ENCODE data around the gene SCNN1B. TPM values are rescaled to one million over a fixed set of nuclear protein-coding genes. Genes with fewer than 3 reads are reported as not detected.

The SCNN1B gene
- total RNA-seq, 4 donors from 2014 or later = 142 to 729 (median 556) TPM

DNA sequence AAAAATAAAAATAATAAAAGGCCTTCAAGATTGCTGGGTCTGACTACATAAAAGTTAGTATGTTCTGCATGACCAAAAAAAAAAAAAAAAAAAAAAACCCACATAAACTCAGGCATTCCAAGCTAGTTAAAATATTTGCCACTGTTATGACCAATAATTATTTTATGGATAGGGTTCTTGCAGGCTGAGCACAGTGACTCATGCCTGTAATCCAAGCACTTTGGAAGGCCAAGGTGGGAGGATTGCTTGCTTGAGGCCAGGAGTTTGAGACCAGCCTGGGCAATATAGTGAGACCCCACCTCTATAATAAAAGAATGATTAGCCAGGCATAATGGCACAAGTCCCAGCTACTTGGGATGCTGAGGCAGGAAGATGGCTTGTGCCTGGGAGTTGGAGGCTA lies 8.1 kb downstream of the SCNN1B start:
- in situ Hi-C loops (cut with MboI; ENCODE audit: low pct_ligation_motif_present in 1 of 4, low pct_unique_long_range_greater_than_20kb in 1 of 4, low sequenced_read_pairs in 3 of 4) = no loop called here
- intact Hi-C loops (cut with DNase I; ENCODE audit: low total_unique reads) = no loop called here
- H3K36me3 ChIP-seq = no peaks in the 10 kb centered on the region
- H3K4me1 ChIP-seq = peaks cover 0 to 14% (median 6%) of the 10 kb centered on the region in 4 donors
- no peaks in the 10 kb centered on the region for H3K9me3 ChIP-seq
- H3K4me3 ChIP-seq = no peak overlapping the region
- DNase-seq = peak; percentile 46
- TF ChIP-seq POLR2AphosphoS5 (IDR thresholded peaks at IDR 0.05) = no peak
- TF ChIP-seq POLR2A (IDR thresholded peaks at IDR 0.05) = no peak
- TF ChIP-seq, protein P1, sequence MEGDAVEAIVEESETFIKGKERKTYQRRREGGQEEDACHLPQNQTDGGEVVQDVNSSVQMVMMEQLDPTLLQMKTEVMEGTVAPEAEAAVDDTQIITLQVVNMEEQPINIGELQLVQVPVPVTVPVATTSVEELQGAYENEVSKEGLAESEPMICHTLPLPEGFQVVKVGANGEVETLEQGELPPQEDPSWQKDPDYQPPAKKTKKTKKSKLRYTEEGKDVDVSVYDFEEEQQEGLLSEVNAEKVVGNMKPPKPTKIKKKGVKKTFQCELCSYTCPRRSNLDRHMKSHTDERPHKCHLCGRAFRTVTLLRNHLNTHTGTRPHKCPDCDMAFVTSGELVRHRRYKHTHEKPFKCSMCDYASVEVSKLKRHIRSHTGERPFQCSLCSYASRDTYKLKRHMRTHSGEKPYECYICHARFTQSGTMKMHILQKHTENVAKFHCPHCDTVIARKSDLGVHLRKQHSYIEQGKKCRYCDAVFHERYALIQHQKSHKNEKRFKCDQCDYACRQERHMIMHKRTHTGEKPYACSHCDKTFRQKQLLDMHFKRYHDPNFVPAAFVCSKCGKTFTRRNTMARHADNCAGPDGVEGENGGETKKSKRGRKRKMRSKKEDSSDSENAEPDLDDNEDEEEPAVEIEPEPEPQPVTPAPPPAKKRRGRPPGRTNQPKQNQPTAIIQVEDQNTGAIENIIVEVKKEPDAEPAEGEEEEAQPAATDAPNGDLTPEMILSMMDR (IDR thresholded peaks at IDR 0.05) = no peak
- TF ChIP-seq EP300 (IDR thresholded peaks at IDR 0.05; ENCODE audit: low read depth) = no peak
- peak overlapping the region in 2 of 4 donors; percentile 46 to 61 for H3K27ac ChIP-seq
- no peaks in the 10 kb centered on the region for H3K27me3 ChIP-seq

DNA sequence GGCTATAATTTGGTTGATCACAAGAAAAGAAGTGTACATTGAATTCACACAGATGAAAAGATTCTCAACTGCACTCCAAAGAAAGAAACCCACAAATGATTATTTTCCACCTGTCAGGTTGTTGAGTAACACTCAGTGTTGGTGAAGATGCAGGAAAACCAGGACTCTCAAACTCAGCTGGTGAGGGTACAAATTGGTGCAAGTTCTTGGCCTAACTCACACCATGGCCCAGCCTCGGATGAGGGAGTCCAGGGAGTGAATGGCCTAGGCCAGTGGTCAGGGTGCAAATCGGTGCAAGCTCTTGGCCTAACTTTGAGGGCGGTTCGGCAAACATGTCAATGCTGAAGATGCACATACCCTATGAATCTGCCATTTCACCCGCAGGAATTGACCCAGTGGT lies 8.6 kb downstream of the SCNN1B start:
- H3K27me3 ChIP-seq = no peaks in the 10 kb centered on the region
- intact Hi-C loops (cut with DNase I; ENCODE audit: low total_unique reads) = no loop called here
- no peaks in the 10 kb centered on the region for H3K36me3 ChIP-seq
- H3K4me3 ChIP-seq = no peak overlapping the region
- in situ Hi-C loops (cut with MboI; ENCODE audit: low pct_ligation_motif_present in 1 of 4, low pct_unique_long_range_greater_than_20kb in 1 of 4, low sequenced_read_pairs in 3 of 4) = no loop called here
- peaks cover 0 to 14% (median 6%) of the 10 kb centered on the region in 4 donors for H3K4me1 ChIP-seq
- TF ChIP-seq EP300 (IDR thresholded peaks at IDR 0.05; ENCODE audit: low read depth) (no peak), POLR2A (IDR thresholded peaks at IDR 0.05) (no peak), POLR2AphosphoS5 (IDR thresholded peaks at IDR 0.05) (no peak)
- TF ChIP-seq, protein P1 (IDR thresholded peaks at IDR 0.05) = no peak
- 93 to 100% methylated on average over 1 to 5 of the region's 5 CpGs for WGBS, 2 donors (ENCODE audit: low coverage in 1 of 2)
- DNase-seq = no peak
- H3K9me3 ChIP-seq = no peaks in the 10 kb centered on the region
- H3K27ac ChIP-seq = no peak overlapping the region

DNA sequence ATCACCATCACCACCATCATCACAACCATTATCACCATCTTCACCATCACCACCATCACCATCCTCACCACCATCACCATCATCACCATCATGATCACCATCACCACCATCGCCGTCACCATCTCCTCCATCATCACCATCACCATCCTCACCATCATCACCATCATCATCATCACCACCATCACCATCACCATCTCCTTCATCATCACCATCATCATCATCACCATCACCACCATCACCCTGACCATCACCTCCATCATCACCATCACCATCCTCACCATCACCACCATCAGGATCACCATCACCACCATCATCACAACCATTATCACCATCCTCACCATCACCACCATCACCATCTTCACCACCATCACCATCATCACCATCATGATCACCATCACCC lies 14.1 kb downstream of the SCNN1B start:
- in situ Hi-C loops (cut with MboI; ENCODE audit: low pct_ligation_motif_present in 1 of 4, low pct_unique_long_range_greater_than_20kb in 1 of 4, low sequenced_read_pairs in 3 of 4) = no loop called here
- intact Hi-C loops (cut with DNase I; ENCODE audit: low total_unique reads) = no loop called here
- Histone ChIP-seq H3K36me3 (no peaks in the 10 kb centered on the region), H3K4me3 (no peak overlapping the region), H3K4me1 (peaks cover 18 to 46% (median 23%) of the 10 kb centered on the region in 4 donors), H3K9me3 (no peaks in the 10 kb centered on the region), H3K27me3 (no peaks in the 10 kb centered on the region), H3K27ac (no peak overlapping the region)
- peak; percentile 3 for TF ChIP-seq POLR2A (IDR thresholded peaks at IDR 0.05)
- TF ChIP-seq POLR2AphosphoS5 (IDR thresholded peaks at IDR 0.05) = no peak
- TF ChIP-seq, protein P1 (IDR thresholded peaks at IDR 0.05) = no peak
- no peak for TF ChIP-seq EP300 (IDR thresholded peaks at IDR 0.05; ENCODE audit: low read depth)
- DNase-seq = no peak
- WGBS, 2 donors (ENCODE audit: low coverage in 1 of 2) = 95 to 100% methylated on average over 2 of the region's 2 CpGs

DNA sequence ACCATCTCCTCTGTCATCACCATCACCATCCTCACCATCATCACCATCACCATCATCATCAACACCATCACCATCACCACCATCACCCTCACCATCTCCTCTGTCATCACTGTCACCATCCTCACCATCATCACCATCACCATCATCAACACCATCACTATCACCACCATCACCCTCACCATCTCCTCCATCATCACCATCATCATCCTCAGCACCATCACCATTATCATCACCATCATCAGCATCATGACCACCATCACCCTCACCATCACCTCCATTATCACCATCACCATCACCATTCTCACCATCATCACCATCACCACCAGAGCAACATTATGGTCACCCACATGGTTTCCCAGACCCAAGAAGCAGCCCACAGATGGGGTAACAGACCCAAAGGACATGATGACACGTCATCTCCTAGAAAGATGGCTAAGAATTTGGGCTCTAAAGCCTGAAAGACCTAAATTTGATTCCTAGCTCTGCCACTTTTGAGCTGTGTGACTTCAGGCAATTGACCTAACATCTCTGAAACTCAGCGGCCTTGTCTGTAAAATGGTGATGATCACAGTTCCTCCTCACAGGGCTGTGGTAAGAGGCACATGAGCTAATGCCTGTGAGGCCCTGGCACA lies 14.6 kb downstream of the SCNN1B start:
- in situ Hi-C loops (cut with MboI; ENCODE audit: low pct_ligation_motif_present in 1 of 4, low pct_unique_long_range_greater_than_20kb in 1 of 4, low sequenced_read_pairs in 3 of 4) = no loop called here
- no peak for DNase-seq
- intact Hi-C loops (cut with DNase I; ENCODE audit: low total_unique reads) = no loop called here
- no peaks in the 10 kb centered on the region for H3K36me3 ChIP-seq
- H3K4me1 ChIP-seq = peaks cover 18 to 46% (median 23%) of the 10 kb centered on the region in 4 donors
- peak overlapping the region; percentile 66 to 75 (median 74) for H3K27ac ChIP-seq
- H3K27me3 ChIP-seq = no peaks in the 10 kb centered on the region
- WGBS, 2 donors (ENCODE audit: low coverage in 1 of 2) = 53% methylated on average over 2 of the region's 2 CpGs; no CpG with 5 or more reads in 1 of the 2 donors
- TF ChIP-seq, protein P1 (IDR thresholded peaks at IDR 0.05) = no peak
- no peak for TF ChIP-seq POLR2AphosphoS5 (IDR thresholded peaks at IDR 0.05)
- no peak for TF ChIP-seq EP300 (IDR thresholded peaks at IDR 0.05; ENCODE audit: low read depth)
- TF ChIP-seq POLR2A (IDR thresholded peaks at IDR 0.05) = no peak
- no peaks in the 10 kb centered on the region for H3K9me3 ChIP-seq
- H3K4me3 ChIP-seq = no peak overlapping the region
